GM10266 (cell line): ENCODE data around the gene WNK1.
"Not testable (repeated sequence)": the region's sequence is repeated elsewhere in the genome, so short reads cannot be mapped to it uniquely, and the experiment has no call there.

Experiments
- DNase-seq: peaks from one replicate; pipeline ENCODE4 v3.0.0; 2012; ENCODE audit errors: extremely low spot score
- TF ChIP-seq, protein P1 (sequence below): IDR thresholded peaks from 2 replicates; pipeline ENCODE4 v1.5.1; 2012; ENCODE audit warnings: mild to moderate bottlenecking, low read depth; ENCODE audit not compliant: control insufficient read depth, insufficient read depth; ENCODE audit errors: missing control alignments

Gene WNK1

DNA sequence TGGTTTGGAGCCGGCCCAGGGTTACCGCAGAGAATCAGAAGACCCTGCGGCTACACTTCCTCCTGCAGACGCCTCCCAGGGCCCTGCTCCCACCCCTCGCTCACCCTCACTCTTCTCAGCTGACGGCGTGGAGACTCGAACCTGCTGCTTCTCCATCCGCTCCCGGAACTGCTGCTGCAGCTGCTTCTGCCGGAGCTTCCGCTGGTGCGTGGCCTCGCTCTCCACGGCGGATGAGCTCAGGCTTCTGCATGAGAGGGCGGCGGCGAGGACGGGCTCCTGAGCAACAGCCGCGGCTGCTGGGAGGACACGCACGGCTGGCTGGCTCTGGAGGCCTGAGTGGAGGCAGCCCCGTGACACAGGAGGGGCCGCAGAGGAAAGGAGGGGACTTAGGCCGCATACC lies 163.9 kb downstream of the WNK1 start:
- no peak for DNase-seq
- TF ChIP-seq, protein P1, sequence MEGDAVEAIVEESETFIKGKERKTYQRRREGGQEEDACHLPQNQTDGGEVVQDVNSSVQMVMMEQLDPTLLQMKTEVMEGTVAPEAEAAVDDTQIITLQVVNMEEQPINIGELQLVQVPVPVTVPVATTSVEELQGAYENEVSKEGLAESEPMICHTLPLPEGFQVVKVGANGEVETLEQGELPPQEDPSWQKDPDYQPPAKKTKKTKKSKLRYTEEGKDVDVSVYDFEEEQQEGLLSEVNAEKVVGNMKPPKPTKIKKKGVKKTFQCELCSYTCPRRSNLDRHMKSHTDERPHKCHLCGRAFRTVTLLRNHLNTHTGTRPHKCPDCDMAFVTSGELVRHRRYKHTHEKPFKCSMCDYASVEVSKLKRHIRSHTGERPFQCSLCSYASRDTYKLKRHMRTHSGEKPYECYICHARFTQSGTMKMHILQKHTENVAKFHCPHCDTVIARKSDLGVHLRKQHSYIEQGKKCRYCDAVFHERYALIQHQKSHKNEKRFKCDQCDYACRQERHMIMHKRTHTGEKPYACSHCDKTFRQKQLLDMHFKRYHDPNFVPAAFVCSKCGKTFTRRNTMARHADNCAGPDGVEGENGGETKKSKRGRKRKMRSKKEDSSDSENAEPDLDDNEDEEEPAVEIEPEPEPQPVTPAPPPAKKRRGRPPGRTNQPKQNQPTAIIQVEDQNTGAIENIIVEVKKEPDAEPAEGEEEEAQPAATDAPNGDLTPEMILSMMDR: no peak

- no peak for DNase-seq
Observed at GRCh38 chr12:916712-917445, 164.5 kb downstream of the WNK1 start.

GRCh38 chr12:920676-921075 lies 168.3 kb downstream of the WNK1 start:
- TF ChIP-seq, protein P1: no peak
- no peak for DNase-seq

More at GRCh38 chr12:916712-917445, 164.5 kb downstream of the WNK1 start:
- TF ChIP-seq, protein P1: no peak

- DNase-seq: no peak
- TF ChIP-seq, protein P1: no peak
Observed at GRCh38 chr12:922285-922684, 169.9 kb downstream of the WNK1 start.

- TF ChIP-seq, protein P1: no peak
- no peak for DNase-seq
Observed at GRCh38 chr12:926641-927040, 174.3 kb downstream of the WNK1 start.

GRCh38 chr12:931060-931459 lies 178.7 kb downstream of the WNK1 start:
- no peak for DNase-seq

GRCh38 chr12:931591-931990 lies 179.2 kb downstream of the WNK1 start:
- TF ChIP-seq, protein P1: no peak
- no peak for DNase-seq

More at GRCh38 chr12:931060-931459, 178.7 kb downstream of the WNK1 start:
- TF ChIP-seq, protein P1: no peak

- DNase-seq: not testable (repeated sequence)
Observed at GRCh38 chr12:935891-936290, 183.5 kb downstream of the WNK1 start.
